VCaP (cell line): ENCODE results near the gene CD244.

ENCODE experiments used
- H3K27ac ChIP-seq: fragments of 450-650 bp; 2 replicates; pipeline ENCODE4 v1.5.1; 2017
- TF ChIP-seq, protein P1 (sequence below): fragments of 450-650 bp; conservative IDR thresholded peaks from 2 replicates; pipeline ENCODE4 v1.5.1; 2017; ENCODE audit warnings: mild to moderate bottlenecking, moderate library complexity

CD244 gene

DNA sequence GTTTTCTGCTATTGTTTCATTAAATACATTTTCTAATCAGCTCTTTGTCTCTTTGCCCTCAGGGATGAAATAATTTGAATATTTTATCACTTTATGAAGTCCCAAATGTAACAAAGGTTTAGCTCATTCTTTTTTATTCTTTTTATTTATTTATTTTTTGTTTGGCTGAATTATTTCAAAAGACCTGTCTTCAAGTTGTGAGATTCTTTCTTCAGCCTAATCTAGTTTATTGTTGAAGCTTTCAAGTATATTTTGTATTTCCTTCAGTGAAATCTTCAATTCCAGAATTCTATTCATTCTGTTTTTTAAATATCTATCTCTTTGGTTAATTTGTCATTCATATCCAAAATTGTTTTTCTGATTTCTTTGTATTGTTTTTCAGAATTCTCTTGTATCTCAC, 55.9 kb downstream of the CD244 start:
- TF ChIP-seq, protein P1, sequence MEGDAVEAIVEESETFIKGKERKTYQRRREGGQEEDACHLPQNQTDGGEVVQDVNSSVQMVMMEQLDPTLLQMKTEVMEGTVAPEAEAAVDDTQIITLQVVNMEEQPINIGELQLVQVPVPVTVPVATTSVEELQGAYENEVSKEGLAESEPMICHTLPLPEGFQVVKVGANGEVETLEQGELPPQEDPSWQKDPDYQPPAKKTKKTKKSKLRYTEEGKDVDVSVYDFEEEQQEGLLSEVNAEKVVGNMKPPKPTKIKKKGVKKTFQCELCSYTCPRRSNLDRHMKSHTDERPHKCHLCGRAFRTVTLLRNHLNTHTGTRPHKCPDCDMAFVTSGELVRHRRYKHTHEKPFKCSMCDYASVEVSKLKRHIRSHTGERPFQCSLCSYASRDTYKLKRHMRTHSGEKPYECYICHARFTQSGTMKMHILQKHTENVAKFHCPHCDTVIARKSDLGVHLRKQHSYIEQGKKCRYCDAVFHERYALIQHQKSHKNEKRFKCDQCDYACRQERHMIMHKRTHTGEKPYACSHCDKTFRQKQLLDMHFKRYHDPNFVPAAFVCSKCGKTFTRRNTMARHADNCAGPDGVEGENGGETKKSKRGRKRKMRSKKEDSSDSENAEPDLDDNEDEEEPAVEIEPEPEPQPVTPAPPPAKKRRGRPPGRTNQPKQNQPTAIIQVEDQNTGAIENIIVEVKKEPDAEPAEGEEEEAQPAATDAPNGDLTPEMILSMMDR, result no peak
- no peak overlapping the region for H3K27ac ChIP-seq

DNA sequence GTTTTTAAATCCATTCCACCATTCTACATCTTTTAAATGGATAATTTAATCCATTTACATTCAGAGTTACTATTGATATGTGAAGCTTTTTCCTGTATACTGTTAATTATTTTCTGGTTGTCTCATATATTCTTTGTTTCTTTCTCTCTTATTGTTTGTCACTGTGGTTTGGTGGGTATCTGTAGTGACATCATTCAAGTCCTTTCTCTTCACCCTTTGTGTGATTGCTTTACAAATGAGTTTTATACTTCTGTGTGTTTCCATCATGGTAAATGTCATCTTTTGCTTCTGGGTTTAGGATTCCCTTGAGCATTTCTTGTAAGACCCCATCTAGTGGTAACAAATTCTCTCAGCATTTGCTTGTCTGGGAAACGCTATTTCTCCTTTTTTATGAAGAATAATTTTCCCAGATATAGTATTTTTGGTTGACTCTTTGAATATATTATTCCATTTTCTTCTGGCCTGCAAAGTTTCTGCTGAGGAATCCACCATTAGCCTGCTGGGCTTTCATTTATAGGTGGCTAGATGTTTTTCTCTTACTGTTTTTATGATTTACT, 56.5 kb downstream of the CD244 start:
- TF ChIP-seq, protein P1, result 0 out of 2 replicates have a peak, but pooled peaks have one; percentile 14

DNA sequence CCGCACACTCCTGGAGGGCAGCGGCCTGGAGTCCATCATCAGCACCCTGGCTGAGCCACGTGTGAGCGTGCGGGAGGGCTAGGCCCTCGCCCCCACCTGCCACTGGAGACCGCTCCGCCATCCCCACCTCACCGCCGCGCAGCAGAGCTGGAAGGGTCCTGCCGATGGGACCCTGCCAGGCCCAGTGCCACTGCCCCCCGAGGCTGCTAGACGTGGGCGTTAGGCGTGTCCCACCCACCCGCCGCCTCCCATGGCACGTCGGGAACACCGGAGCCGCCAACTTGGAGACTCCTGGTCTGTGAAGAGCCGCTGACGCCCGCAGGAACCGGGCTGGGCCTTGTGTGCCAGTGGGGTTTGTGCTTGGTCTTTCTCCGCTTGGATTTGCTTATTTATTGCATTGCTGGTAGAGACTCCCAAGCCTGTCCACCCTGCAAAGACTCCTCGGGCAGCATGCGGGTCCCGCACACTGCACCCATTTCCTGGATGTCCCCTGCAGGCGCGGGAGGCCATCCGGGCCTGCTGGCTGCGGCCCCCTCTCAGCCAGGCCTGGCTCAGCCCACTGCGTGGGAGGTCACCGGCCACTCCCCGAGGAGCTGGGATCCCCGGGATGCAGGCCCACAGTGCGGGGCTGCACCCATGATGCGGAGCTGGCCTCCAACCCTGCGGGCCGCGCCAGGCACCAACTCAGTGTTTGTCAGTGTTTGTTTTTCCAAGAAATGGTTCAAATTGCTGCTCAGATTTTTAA, 60.7 kb downstream of the CD244 start:
- no peak overlapping the region for H3K27ac ChIP-seq
- TF ChIP-seq, protein P1, result no peak

More for the DNA sequence above, 56.5 kb downstream of the CD244 start:
- H3K27ac ChIP-seq, result no peak overlapping the region

DNA sequence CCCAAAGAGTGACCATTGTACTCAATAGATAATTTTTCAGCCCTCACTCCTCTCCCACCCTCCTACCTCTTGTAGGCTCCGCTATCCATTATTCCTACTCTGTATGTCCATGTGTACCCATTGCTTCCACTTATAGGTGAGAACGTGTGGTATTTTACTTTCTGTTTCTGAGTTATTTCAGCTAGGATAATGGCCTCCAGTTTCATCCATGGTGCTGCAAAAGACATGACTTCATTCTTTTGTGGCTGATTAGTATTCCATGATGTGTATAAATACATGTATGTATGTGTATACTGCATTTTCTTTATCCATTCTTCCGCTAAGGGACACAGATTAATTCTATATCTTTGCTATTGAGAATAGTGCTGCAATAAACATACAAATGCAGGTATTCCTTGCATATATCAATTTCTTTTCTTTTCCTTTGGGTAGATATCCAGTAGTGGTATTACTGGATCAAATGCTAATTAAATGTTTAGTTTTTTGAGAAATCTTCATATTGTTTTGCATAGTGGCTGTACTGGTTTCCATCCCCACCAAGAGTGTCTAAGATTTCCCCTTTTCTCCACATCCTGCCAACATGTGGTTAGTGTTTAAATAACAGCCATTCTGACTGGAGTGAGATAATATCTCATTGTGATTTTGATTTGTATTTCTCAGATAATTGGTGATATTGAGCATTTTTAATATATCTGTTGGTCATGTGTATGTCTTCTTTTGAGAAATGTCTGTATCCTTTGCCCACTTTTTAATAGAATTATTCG, 61.9 kb downstream of the CD244 start:
- no peak overlapping the region for H3K27ac ChIP-seq
- TF ChIP-seq, protein P1, result no peak

DNA sequence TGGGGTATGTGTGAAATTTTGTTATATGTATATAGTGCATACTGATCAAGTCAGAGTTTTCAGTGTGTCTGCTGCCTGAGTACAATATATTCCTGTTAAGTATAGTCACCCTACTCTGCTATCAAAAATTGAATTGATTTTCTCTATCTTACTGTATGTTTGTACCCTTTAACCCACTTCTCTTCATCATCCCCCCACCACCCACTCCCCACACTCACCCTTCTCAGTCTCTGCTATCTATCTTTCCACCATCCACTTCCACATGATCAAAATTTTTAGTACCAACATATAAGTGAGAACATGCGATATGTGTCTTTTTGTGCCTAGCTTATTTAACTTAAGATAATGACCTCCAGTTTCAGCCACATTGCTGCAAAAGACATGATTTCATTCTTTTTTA, 62.5 kb downstream of the CD244 start:
- TF ChIP-seq, protein P1, result no peak
- H3K27ac ChIP-seq, result no peak overlapping the region

DNA sequence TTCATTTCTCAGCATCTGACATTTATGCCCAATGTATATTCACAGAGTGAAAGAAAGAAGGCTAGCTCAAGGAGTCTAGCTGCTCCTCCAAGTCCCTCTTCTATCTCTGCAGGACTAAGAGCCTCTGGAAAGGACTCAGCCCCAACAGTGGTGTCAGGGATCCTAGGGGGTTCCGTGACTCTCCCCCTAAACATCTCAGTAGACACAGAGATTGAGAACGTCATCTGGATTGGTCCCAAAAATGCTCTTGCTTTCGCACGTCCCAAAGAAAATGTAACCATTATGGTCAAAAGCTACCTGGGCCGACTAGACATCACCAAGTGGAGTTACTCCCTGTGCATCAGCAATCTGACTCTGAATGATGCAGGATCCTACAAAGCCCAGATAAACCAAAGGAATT, 63.0 kb downstream of the CD244 start:
- TF ChIP-seq, protein P1, result no peak
- H3K27ac ChIP-seq, result no peak overlapping the region

DNA sequence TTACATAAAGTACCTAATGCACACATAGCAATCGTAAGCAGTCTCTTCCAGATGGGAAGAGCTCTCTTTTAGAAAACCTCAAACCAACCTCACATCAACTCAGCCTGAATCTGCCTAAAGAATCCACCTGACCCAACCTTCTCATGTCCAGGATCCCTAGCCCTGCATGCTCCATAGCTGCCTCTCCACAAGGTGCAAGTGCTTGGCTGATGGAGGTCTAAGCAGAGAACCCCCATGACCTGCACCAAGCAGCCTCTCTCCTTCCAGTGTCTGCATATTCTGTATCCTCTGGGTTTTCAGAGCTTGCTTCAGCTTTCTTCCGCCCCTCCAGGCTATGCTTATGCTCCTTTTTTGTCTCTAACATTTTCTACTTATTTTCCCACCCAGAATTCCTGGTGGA, 64.2 kb downstream of the CD244 start:
- no peak overlapping the region for H3K27ac ChIP-seq
- TF ChIP-seq, protein P1, result no peak
